ENCODE data around the gene MTMR3. TPM values are rescaled to one million over a fixed set of nuclear protein-coding genes. Genes with fewer than 3 reads are reported as not detected.
A peak's percentile ranks its signal among the peaks of the same experiment; 100 is the strongest.

Gene MTMR3
- total RNA-seq, 2 donors from 2014 or later = 37.8 to 40.7 TPM

- Mint-ChIP-seq H3K9me3 (no peaks in the 10 kb centered on the region), H3K27me3 (ENCODE audit: low read depth) (no peaks in the 10 kb centered on the region), H3K4me1 (ENCODE audit: low read depth) (no peaks in the 10 kb centered on the region), H3K4me3 (no peak overlapping the region), H3K27ac (no peak overlapping the region), H3K36me3 (ENCODE audit: insufficient read depth in 2 of 2) (no peaks in the 10 kb centered on the region)
- DNase-seq (no peak), ATAC-seq (replicated peaks in 1 of 2) (no peak)
These were observed 150.9 kb downstream of the MTMR3 start for GRCh38 chr22:30033901-30034300.

- ATAC-seq (replicated peaks in 1 of 2) (no peak), DNase-seq (no peak)
- no peak overlapping the region for H3K4me3 Mint-ChIP-seq
- H3K27ac Mint-ChIP-seq = no peak overlapping the region
- no peaks in the 10 kb centered on the region for H3K9me3 Mint-ChIP-seq
- H3K4me1 Mint-ChIP-seq (ENCODE audit: low read depth) = no peaks in the 10 kb centered on the region
- no peaks in the 10 kb centered on the region for H3K27me3 Mint-ChIP-seq (ENCODE audit: low read depth)
- no peaks in the 10 kb centered on the region for H3K36me3 Mint-ChIP-seq (ENCODE audit: insufficient read depth in 2 of 2)
These were observed 153.7 kb downstream of the MTMR3 start for GRCh38 chr22:30036656-30037055.

- no peak overlapping the region for H3K4me3 Mint-ChIP-seq
- no peaks in the 10 kb centered on the region for H3K9me3 Mint-ChIP-seq
- ATAC-seq (replicated peaks in 1 of 2) (no peak), DNase-seq (no peak)
- H3K36me3 Mint-ChIP-seq (ENCODE audit: insufficient read depth in 2 of 2) = no peaks in the 10 kb centered on the region
- peaks cover 4% of the 10 kb centered on the region for H3K4me1 Mint-ChIP-seq (ENCODE audit: low read depth)
- peaks cover 8% of the 10 kb centered on the region for H3K27me3 Mint-ChIP-seq (ENCODE audit: low read depth)
- H3K27ac Mint-ChIP-seq = no peak overlapping the region
These were observed 155.2 kb downstream of the MTMR3 start for GRCh38 chr22:30038219-30038618.

GRCh38 chr22:30040499-30041260 lies 157.7 kb downstream of the MTMR3 start:
- no peak for DNase-seq
- no peaks in the 10 kb centered on the region for H3K9me3 Mint-ChIP-seq
- H3K4me1 Mint-ChIP-seq (ENCODE audit: low read depth) = peaks cover 16% of the 10 kb centered on the region
- H3K36me3 Mint-ChIP-seq (ENCODE audit: insufficient read depth in 2 of 2) = no peaks in the 10 kb centered on the region
- ATAC-seq (replicated peaks in 1 of 2) = no peak
- no peak overlapping the region for H3K27ac Mint-ChIP-seq
- peaks cover 8% of the 10 kb centered on the region for H3K27me3 Mint-ChIP-seq (ENCODE audit: low read depth)
- H3K4me3 Mint-ChIP-seq = no peak overlapping the region

- no peaks in the 10 kb centered on the region for H3K9me3 Mint-ChIP-seq
- DNase-seq = no peak
- peaks cover 16% of the 10 kb centered on the region for H3K4me1 Mint-ChIP-seq (ENCODE audit: low read depth)
- ATAC-seq (replicated peaks in 1 of 2) = no peak
- no peak overlapping the region for H3K4me3 Mint-ChIP-seq
- no peaks in the 10 kb centered on the region for H3K36me3 Mint-ChIP-seq (ENCODE audit: insufficient read depth in 2 of 2)
- peaks cover 8% of the 10 kb centered on the region for H3K27me3 Mint-ChIP-seq (ENCODE audit: low read depth)
- H3K27ac Mint-ChIP-seq = no peak overlapping the region
These were observed 158.5 kb downstream of the MTMR3 start for GRCh38 chr22:30041475-30041874.

- Mint-ChIP-seq H3K9me3 (no peaks in the 10 kb centered on the region), H3K4me3 (no peak overlapping the region)
- no peak for ATAC-seq (replicated peaks in 1 of 2)
These were observed 158.9 kb downstream of the MTMR3 start for GRCh38 chr22:30041881-30042280.

GRCh38 chr22:30043161-30043560 lies 160.2 kb downstream of the MTMR3 start:
- ATAC-seq (replicated peaks in 1 of 2) (no peak), DNase-seq (no peak)
- Mint-ChIP-seq H3K9me3 (no peaks in the 10 kb centered on the region), H3K27ac (no peak overlapping the region), H3K36me3 (ENCODE audit: insufficient read depth in 2 of 2) (no peaks in the 10 kb centered on the region), H3K4me3 (no peak overlapping the region), H3K4me1 (ENCODE audit: low read depth) (peaks cover 16% of the 10 kb centered on the region), H3K27me3 (ENCODE audit: low read depth) (peaks cover 8% of the 10 kb centered on the region)

More at GRCh38 chr22:30041881-30042280, 158.9 kb downstream of the MTMR3 start:
- no peak for DNase-seq
- Mint-ChIP-seq H3K4me1 (ENCODE audit: low read depth) (peaks cover 16% of the 10 kb centered on the region), H3K27me3 (ENCODE audit: low read depth) (peaks cover 8% of the 10 kb centered on the region), H3K27ac (no peak overlapping the region), H3K36me3 (ENCODE audit: insufficient read depth in 2 of 2) (no peaks in the 10 kb centered on the region)

GRCh38 chr22:30044369-30044768 lies 161.4 kb downstream of the MTMR3 start:
- ATAC-seq (replicated peaks in 1 of 2) = peak; percentile 62 to 74
- peaks cover 16% of the 10 kb centered on the region for H3K4me1 Mint-ChIP-seq (ENCODE audit: low read depth)
- no peaks in the 10 kb centered on the region for H3K36me3 Mint-ChIP-seq (ENCODE audit: insufficient read depth in 2 of 2)
- H3K27me3 Mint-ChIP-seq (ENCODE audit: low read depth) = peaks cover 8% of the 10 kb centered on the region
- no peaks in the 10 kb centered on the region for H3K9me3 Mint-ChIP-seq
- H3K4me3 Mint-ChIP-seq = no peak overlapping the region
- H3K27ac Mint-ChIP-seq = no peak overlapping the region
- no peak for DNase-seq

GRCh38 chr22:30044881-30045493 lies 162.0 kb downstream of the MTMR3 start:
- ATAC-seq (replicated peaks in 1 of 2) (no peak), DNase-seq (no peak)
- Mint-ChIP-seq H3K27me3 (ENCODE audit: low read depth) (peaks cover 8% of the 10 kb centered on the region), H3K4me1 (ENCODE audit: low read depth) (peaks cover 16% of the 10 kb centered on the region), H3K9me3 (no peaks in the 10 kb centered on the region), H3K36me3 (ENCODE audit: insufficient read depth in 2 of 2) (no peaks in the 10 kb centered on the region), H3K27ac (no peak overlapping the region), H3K4me3 (no peak overlapping the region)

GRCh38 chr22:30045494-30045887 lies 162.5 kb downstream of the MTMR3 start:
- Mint-ChIP-seq H3K9me3 (no peaks in the 10 kb centered on the region), H3K27me3 (ENCODE audit: low read depth) (peaks cover 8% of the 10 kb centered on the region), H3K4me3 (no peak overlapping the region), H3K27ac (no peak overlapping the region), H3K4me1 (ENCODE audit: low read depth) (peaks cover 16% of the 10 kb centered on the region), H3K36me3 (ENCODE audit: insufficient read depth in 2 of 2) (no peaks in the 10 kb centered on the region)
- ATAC-seq (replicated peaks in 1 of 2) = no peak
- DNase-seq = no peak

- no peak overlapping the region for H3K27ac Mint-ChIP-seq
- H3K36me3 Mint-ChIP-seq (ENCODE audit: insufficient read depth in 2 of 2) = no peaks in the 10 kb centered on the region
- peaks cover 8% of the 10 kb centered on the region for H3K27me3 Mint-ChIP-seq (ENCODE audit: low read depth)
- peaks cover 16% of the 10 kb centered on the region for H3K4me1 Mint-ChIP-seq (ENCODE audit: low read depth)
- H3K4me3 Mint-ChIP-seq = no peak overlapping the region
- DNase-seq = no peak
- ATAC-seq (replicated peaks in 1 of 2) = no peak
- H3K9me3 Mint-ChIP-seq = no peaks in the 10 kb centered on the region
These were observed 163.1 kb downstream of the MTMR3 start for GRCh38 chr22:30045901-30046715.

- ATAC-seq (replicated peaks in 1 of 2) (no peak), DNase-seq (no peak)
- Mint-ChIP-seq H3K9me3 (no peaks in the 10 kb centered on the region), H3K27ac (no peak overlapping the region), H3K36me3 (ENCODE audit: insufficient read depth in 2 of 2) (no peaks in the 10 kb centered on the region), H3K4me1 (ENCODE audit: low read depth) (peaks cover 16% of the 10 kb centered on the region), H3K27me3 (ENCODE audit: low read depth) (peaks cover 8% of the 10 kb centered on the region), H3K4me3 (no peak overlapping the region)
These were observed 163.9 kb downstream of the MTMR3 start for GRCh38 chr22:30046716-30047363.

GRCh38 chr22:30047364-30047738 lies 164.4 kb downstream of the MTMR3 start:
- no peaks in the 10 kb centered on the region for H3K9me3 Mint-ChIP-seq
- no peak overlapping the region for H3K27ac Mint-ChIP-seq
- peaks cover 16% of the 10 kb centered on the region for H3K4me1 Mint-ChIP-seq (ENCODE audit: low read depth)
- ATAC-seq (replicated peaks in 1 of 2) = peak in 1 of 2 donors; percentile 44
- DNase-seq = no peak
- H3K36me3 Mint-ChIP-seq (ENCODE audit: insufficient read depth in 2 of 2) = no peaks in the 10 kb centered on the region
- H3K27me3 Mint-ChIP-seq (ENCODE audit: low read depth) = peaks cover 6% of the 10 kb centered on the region
- no peak overlapping the region for H3K4me3 Mint-ChIP-seq
